Measurements from ENCODE around the gene PRTG. TPM values are rescaled to one million over a fixed set of nuclear protein-coding genes. Genes with fewer than 3 reads are reported as not detected.
"Not testable (repeated sequence)": the region's sequence is repeated elsewhere in the genome, so short reads cannot be mapped to it uniquely, and the experiment has no call there.

Gene PRTG
- polyA plus RNA-seq, 1 of the 3 experiments (the other 2 are of a cell fraction) = 3.0 TPM

DNA sequence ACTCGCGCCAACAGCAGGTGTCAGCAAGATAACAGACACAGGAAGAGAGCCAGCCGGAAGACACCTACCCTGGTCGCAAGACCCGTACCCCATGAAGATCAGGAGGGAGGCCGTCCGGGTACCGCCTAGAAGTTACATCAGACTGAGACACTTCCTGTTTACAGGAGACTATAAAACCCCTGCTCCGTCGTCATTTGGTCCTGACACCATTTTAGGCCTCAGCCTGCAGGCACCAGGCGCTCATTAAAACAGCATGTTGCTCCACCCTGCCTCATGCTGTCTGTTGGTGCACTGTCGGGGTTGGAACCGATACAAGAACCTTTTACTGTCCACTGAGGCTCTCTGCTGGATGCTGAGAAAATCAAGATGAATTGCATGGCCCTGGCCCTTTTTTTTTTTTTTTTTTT lies 15.6 kb upstream of the PRTG start:
- no peaks in the 10 kb centered on the region for H3K9me2 ChIP-seq
- WGBS (ENCODE audit: low lambda C conversion rate) = 82% methylated on average over 7 of the region's 13 CpGs
- no peaks in the 10 kb centered on the region; a peak in 1 of 4 replicates for H3K4me1 ChIP-seq (ENCODE audit: control insufficient read depth in 1 of 2, insufficient read depth in 2 of 2, low read depth in 1 of 2, low read length in 1 of 2)
- no peak for DNase-seq
- no peak overlapping the region for H2AFZ ChIP-seq (ENCODE audit: low read depth)
- no peak overlapping the region for H3K9ac ChIP-seq
- no peaks in the 10 kb centered on the region for H3K79me2 ChIP-seq (ENCODE audit: insufficient read depth)
- no peak overlapping the region for H3K4me2 ChIP-seq
- H3K27ac ChIP-seq (ENCODE audit: low read depth in 2 of 2, low read length in 1 of 2) = no peak overlapping the region
- no peaks in the 10 kb centered on the region for H3K36me3 ChIP-seq (replicated peaks in 1 of 2; ENCODE audit: control insufficient read depth in 1 of 2, insufficient read depth in 2 of 2, low read length in 1 of 2)
- no peaks in the 10 kb centered on the region for H3F3A ChIP-seq (replicated peaks; ENCODE audit: insufficient read depth)
- no peaks in the 10 kb centered on the region for H4K20me1 ChIP-seq (ENCODE audit: insufficient read depth)
- H3K4me3 ChIP-seq (ENCODE audit: low read depth in 2 of 2, low read length in 1 of 2) = no peak overlapping the region
- ChIA-PET CTCF (interaction anchor here (1.9 kb wide), 1 partner anchor 16 kb away, joined by 5 read pairs; no protein-coding TSS in a partner anchor), POLR2A (no interaction called here)
- H3K27me3 ChIP-seq (ENCODE audit: insufficient read depth) = no peaks in the 10 kb centered on the region
- TF ChIP-seq RAD21 (IDR thresholded peaks at IDR 0.05; ENCODE audit: low read length) (no peak), GATA2 (CRISPR knock-in tag; IDR thresholded peaks at IDR 0.05) (no peak), SIN3A (IDR thresholded peaks at IDR 0.05; ENCODE audit: borderline replicate concordance, low read depth, low read length) (no peak), MXI1 (IDR thresholded peaks at IDR 0.05; ENCODE audit: low read depth, low read length) (no peak), FOXJ3 (CRISPR knock-in tag; IDR thresholded peaks at IDR 0.05) (no peak), ZBTB33 (IDR thresholded peaks at IDR 0.05; ENCODE audit: borderline replicate concordance, low read depth) (no peak), POLR2AphosphoS5 (IDR thresholded peaks at IDR 0.05; ENCODE audit: low read depth, low read length) (no peak), EP300 (IDR thresholded peaks at IDR 0.05; ENCODE audit: borderline replicate concordance in 1 of 2, low read depth in 1 of 2, low read length in 1 of 2) (no peak), REST (IDR thresholded peaks at IDR 0.05; ENCODE audit: low read depth, low read length) (no peak), SMC3 (IDR thresholded peaks at IDR 0.05; ENCODE audit: low read depth, low read length) (no peak), ELF1 (IDR thresholded peaks at IDR 0.05) (no peak), NFIC (IDR thresholded peaks at IDR 0.05; ENCODE audit: borderline replicate concordance) (no peak), JUND (IDR thresholded peaks at IDR 0.05) (no peak), MEF2A (IDR thresholded peaks at IDR 0.05; ENCODE audit: borderline replicate concordance, low read depth) (no peak), IRF3 (IDR thresholded peaks at IDR 0.05; ENCODE audit: low read depth, low read length) (no peak), CHD2 (IDR thresholded peaks at IDR 0.05; ENCODE audit: low read length, partially characterized antibody) (no peak)
- TF ChIP-seq, protein P1, sequence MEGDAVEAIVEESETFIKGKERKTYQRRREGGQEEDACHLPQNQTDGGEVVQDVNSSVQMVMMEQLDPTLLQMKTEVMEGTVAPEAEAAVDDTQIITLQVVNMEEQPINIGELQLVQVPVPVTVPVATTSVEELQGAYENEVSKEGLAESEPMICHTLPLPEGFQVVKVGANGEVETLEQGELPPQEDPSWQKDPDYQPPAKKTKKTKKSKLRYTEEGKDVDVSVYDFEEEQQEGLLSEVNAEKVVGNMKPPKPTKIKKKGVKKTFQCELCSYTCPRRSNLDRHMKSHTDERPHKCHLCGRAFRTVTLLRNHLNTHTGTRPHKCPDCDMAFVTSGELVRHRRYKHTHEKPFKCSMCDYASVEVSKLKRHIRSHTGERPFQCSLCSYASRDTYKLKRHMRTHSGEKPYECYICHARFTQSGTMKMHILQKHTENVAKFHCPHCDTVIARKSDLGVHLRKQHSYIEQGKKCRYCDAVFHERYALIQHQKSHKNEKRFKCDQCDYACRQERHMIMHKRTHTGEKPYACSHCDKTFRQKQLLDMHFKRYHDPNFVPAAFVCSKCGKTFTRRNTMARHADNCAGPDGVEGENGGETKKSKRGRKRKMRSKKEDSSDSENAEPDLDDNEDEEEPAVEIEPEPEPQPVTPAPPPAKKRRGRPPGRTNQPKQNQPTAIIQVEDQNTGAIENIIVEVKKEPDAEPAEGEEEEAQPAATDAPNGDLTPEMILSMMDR (IDR thresholded peaks at IDR 0.05) = no peak
- no peaks in the 10 kb centered on the region for H3K9me3 ChIP-seq

DNA sequence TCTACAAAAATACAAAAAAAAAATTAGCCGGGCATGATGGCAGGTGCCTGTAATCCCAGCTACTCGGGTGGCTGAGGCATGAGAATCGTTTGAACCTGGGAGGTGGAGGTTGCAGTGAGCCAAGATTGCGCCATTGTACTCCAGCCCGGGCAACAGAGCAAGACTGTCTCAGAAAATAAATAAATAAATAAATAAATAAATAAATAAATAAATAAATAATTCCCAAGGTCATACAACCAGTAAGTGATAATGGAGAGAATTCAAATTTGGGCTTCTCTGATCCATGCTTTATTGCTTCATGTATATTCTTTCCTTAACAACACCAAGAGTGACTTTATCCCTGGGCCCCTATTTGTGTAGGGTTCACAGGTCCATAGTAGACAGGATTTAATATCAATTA lies 10.5 kb upstream of the PRTG start:
- H3K9ac ChIP-seq; H3K9me3 ChIP-seq; H3K9me2 ChIP-seq; H3K4me2 ChIP-seq; H3K36me3 ChIP-seq (replicated peaks in 1 of 2; ENCODE audit: control insufficient read depth in 1 of 2, insufficient read depth in 2 of 2, low read length in 1 of 2); H3K4me1 ChIP-seq (ENCODE audit: control insufficient read depth in 1 of 2, insufficient read depth in 2 of 2, low read depth in 1 of 2, low read length in 1 of 2); H3K27me3 ChIP-seq (ENCODE audit: insufficient read depth); H4K20me1 ChIP-seq (ENCODE audit: insufficient read depth); H3K27ac ChIP-seq (ENCODE audit: low read depth in 2 of 2, low read length in 1 of 2); H3K79me2 ChIP-seq (ENCODE audit: insufficient read depth); H2AFZ ChIP-seq (ENCODE audit: low read depth); H3F3A ChIP-seq (replicated peaks; ENCODE audit: insufficient read depth); H3K4me3 ChIP-seq (ENCODE audit: low read depth in 2 of 2, low read length in 1 of 2); POLR2A ChIA-PET; DNase-seq: not testable (repeated sequence)
- CTCF ChIA-PET = interaction anchor here (0.9 to 3.8 kb wide), 2 partner anchors 21 to 105 kb away, joined by 3 to 16 read pairs; no protein-coding TSS in a partner anchor
- 79% methylated on average over 5 of the region's 5 CpGs for WGBS (ENCODE audit: low lambda C conversion rate)

All from SK-N-SH (cell line).